GM12875 (cell line): ENCODE measurements around the gene KRT4.

Experiments
- H3K4me3 ChIP-seq: one replicate; pipeline ENCODE4 v1.5.1; 2011; ENCODE audit warnings: low read depth, low read length, control low read depth
- CTCF ChIP-seq: IDR thresholded peaks from 2 replicates; pipeline ENCODE4 v1.5.1; 2011; ENCODE audit warnings: low read depth, mild to moderate bottlenecking, control low read depth, inconsistent platforms, low read length, moderate library complexity, borderline replicate concordance; ENCODE audit not compliant: insufficient read depth

The KRT4 gene

GRCh38 chr12:52768479-52769200, 45.3 kb downstream of the KRT4 start:
- TF ChIP-seq CTCF: no peak
- no peak overlapping the region for H3K4me3 ChIP-seq

DNA sequence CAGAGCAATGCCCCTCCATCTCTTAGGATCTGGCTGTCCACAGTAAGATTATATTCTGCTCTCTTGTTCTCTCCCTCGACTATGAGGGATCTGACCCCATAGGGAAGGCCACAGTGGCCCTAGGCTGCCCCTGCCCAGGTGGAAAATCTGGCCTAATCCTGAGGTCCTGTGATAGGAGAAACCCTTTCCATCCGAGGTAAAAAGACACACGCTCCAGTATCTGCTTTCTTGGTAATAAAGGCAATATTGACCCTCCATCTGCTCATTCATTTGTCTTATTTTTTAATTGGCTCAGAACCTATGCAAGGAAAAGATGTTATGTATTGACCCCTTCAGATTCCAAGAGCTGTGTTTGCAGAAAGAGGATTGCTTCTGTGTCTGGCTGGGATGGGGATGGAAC, 46.5 kb downstream of the KRT4 start:
- TF ChIP-seq CTCF: no peak
- H3K4me3 ChIP-seq: no peak overlapping the region

GRCh38 chr12:52767020-52767379, 46.9 kb downstream of the KRT4 start:
- no peak for TF ChIP-seq CTCF

GRCh38 chr12:52766351-52767019, 47.4 kb downstream of the KRT4 start:
- no peak overlapping the region for H3K4me3 ChIP-seq

More at GRCh38 chr12:52767020-52767379, 46.9 kb downstream of the KRT4 start:
- no peak overlapping the region for H3K4me3 ChIP-seq

DNA sequence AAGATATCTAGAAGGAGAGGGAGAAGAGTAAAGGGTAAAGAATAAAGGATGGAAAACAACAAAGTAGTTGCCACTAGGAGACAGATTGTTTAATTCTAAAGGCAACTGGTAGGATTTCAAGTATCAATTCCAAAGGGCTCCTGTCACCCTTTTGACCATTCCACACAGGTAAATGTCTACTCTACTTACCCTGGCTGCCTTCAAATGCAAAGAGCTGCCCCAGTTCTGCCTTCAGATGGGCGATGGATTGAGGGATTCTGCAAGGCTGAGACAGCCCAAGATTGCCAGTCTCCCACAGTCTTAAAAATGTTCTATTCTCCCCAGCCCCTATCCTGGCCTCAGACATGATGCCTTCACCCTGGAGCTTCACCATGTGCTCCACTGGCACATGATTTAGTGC, 48.2 kb downstream of the KRT4 start:
- TF ChIP-seq CTCF: no peak
- H3K4me3 ChIP-seq: no peak overlapping the region

More at GRCh38 chr12:52766351-52767019, 47.4 kb downstream of the KRT4 start:
- no peak for TF ChIP-seq CTCF

DNA sequence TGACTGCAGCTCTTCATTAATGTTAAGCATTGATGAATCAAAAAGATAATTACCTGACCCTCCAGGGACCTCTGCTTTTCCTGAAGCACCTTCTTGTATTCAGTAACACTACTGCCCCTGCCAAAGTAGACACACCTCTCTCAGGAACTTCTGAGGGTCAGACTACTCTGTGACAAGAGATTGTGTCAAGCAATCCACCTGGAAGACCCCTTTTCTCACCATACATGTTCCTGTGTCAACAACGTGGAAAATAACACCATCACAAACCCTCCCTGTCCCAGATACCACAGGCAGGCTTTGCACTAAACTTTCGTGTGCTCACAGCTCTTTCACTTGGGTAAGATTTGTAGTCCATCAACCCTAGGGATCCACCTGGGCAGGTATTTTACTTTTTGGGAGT, 49.9 kb downstream of the KRT4 start:
- no peak for TF ChIP-seq CTCF
- H3K4me3 ChIP-seq: no peak overlapping the region
